ENCODE data around the gene JAKMIP1.

JAKMIP1 gene

GRCh38 chr4:6095023-6095752, 105.2 kb downstream of the JAKMIP1 start:
- DNase-seq (ENCODE audit: low spot score): no peak

DNA sequence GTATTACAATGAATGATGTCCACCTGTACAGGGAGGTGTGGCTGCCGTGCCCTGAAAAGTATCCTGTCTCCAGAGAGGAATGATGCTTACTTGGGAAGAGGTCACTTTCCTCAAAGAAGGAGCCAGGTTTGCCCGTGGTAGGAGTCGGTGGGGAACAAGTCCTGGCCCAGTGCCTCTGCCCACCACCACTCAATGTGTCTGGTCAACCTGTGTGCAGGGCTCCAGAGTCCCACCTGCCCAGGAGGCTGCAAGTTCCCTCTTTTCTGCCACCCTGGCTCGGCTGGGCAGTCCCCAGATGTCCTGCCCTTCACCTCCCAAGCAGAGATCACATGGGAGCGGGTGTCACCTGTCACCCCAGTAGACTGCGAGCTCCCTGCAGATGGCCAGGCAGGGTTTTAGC, 106.7 kb downstream of the JAKMIP1 start:
- no peak for DNase-seq (ENCODE audit: low spot score)

DNA sequence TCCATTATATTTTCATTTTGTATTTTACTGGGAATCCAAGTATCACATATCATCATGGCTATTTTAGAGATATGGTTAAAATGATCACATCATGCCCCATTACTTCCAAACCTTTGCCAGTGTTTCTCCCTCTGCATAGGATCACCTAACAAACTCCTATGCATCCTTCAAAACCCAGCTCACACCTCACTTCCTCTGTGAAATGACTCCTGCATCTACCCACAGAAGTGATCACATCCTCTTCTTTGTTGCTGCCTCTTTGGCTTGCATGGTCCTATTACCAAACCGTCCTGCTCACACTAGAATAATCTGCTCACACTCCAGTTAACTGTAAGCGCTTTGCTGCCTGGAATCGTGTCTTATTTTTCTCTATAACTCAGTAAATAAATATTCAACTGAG, 107.4 kb downstream of the JAKMIP1 start:
- no peak for DNase-seq (ENCODE audit: low spot score)

- DNase-seq (ENCODE audit: low spot score): no peak
Observed at GRCh38 chr4:6092131-6092530, 108.2 kb downstream of the JAKMIP1 start.

- no peak for DNase-seq (ENCODE audit: low spot score)
Observed at GRCh38 chr4:6090931-6091330, 109.4 kb downstream of the JAKMIP1 start.

GRCh38 chr4:6088950-6089349, 111.4 kb downstream of the JAKMIP1 start:
- DNase-seq (ENCODE audit: low spot score): no peak

DNA sequence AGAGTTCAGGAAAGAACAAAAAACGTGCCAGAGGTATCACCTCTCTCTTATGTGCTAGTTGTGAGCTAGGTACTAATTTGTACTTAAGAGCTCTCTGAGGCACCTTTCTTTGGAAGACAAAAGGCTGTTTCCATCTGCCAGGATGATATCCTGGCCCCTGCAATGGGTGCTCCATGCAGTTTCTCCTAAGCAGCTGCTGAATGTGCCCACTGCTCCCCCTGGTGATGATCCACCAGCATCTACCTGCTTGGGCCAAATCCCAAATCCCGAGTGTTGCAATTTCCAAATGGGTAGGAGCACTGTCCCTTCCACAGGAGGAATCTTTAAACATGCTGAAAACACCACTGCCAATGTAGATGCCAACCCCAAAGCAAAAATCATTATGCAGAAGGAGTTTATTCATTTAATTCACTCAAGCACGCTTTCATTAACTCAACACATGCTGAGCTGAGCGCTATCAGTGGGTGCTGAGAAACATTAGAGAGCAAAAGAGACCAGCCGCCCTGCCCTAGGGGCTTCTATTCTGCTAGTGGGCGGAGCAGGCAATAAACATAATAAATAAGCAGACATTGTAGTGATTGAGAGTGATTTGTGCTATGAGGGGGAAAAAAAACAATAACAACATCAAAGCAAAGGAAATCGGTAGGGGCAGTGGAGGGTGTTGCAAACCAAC, 112.5 kb downstream of the JAKMIP1 start:
- DNase-seq (ENCODE audit: low spot score): no peak

DNA sequence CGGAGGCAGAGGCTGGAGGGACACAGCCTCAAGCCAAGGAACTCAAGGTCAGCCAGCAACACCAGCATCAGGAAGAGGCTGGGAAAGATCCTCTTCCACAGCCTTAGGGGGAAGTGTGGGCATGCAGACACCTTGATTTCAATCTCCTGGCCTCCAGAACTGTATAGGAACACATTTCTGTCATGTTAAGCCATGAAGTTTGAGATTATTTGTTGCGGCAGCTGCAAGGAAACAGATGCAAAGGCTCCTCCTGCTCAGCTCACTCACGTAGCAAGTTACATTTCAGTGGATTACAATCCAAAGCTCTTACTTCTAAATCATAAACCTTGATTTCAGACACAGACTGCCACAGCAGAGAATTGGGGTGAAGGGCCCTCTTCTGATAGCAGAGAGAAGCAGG, 113.5 kb downstream of the JAKMIP1 start:
- DNase-seq (ENCODE audit: low spot score): no peak

DNA sequence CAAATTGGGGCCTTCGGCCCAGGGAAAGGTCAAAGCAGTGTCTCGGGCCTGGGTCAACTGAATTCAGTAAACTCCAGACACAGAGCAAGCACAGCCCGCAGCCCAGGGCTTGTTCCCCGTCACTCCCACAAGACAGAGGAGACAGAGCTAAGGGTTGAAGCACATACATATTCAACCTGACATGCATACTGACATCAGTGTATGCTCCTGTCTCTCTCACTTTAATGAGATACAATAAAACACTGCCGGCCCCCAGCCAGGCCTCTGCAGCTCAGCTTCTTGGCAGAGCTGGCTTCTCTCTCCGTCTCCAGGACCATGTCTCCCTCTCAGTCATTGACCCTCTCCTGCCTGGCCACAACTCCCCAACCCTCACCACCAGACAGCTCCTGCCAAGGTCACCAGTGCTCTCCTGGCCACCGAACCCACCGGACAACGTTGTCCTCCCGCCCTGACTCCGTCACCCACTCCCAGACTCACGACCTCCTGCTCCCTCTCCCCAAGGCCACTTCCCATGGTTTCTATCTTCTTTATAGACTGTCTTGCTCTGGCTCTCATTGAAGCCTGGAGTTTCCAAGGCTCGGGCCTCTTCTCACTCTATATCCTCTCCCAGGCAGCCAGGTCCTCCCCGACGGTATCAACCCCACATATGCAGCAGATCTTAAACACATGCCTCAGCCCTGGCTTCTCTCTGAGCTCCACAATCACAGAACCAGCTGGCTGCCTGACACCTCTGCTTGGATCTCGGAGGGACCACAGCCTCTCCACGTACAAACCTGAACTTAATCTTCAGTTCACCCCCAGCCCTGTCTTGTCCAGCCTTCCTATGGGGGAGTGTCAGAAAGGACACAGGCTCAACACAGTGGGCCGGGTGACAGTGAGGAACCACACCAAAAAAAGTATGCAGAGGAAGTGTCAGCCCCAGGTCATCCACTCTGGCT, 114.4 kb downstream of the JAKMIP1 start:
- no peak for DNase-seq (ENCODE audit: low spot score)

- no peak for DNase-seq (ENCODE audit: low spot score)
Observed at GRCh38 chr4:6085028-6085690, 115.2 kb downstream of the JAKMIP1 start.

DNA sequence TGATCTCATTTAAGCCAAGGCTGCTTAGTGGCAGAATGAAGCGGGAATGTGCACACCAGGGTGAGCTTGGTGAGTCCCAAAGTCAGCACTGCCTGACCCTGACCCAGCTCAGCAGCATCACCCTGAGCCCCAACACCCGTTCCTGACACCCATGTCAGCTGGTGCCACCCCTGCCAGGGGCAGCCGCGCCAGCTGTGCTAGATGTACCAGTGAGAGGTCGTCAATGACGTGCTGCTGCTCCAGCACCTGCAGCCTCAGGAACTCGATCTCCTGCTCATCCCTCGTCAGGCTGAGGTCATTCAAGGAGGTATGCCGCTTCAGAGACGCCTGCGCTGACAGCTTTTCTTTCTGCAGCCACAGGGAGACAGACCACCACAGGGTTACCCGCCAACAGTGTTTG, 120.4 kb downstream of the JAKMIP1 start:
- DNase-seq (ENCODE audit: low spot score): no peak

DNA sequence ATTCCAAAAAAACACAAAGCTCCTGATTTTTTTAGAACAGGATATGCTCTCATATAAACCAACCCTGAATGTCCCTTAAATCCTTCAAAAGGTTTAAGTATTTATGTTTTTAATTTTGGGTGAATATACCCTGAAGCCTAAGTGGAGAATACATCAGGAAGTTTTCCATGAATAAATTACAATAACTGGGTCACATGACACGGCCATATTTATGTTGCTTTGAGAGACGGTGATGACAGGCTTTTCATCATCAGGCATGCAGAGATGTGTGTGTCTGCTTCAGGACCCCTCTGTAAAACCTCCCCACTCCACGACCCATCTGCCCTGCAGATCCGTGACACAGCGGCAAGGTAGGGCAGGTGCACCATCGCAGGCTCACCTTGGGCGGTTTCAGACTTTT, 121.8 kb downstream of the JAKMIP1 start:
- DNase-seq (ENCODE audit: low spot score): no peak

DNA sequence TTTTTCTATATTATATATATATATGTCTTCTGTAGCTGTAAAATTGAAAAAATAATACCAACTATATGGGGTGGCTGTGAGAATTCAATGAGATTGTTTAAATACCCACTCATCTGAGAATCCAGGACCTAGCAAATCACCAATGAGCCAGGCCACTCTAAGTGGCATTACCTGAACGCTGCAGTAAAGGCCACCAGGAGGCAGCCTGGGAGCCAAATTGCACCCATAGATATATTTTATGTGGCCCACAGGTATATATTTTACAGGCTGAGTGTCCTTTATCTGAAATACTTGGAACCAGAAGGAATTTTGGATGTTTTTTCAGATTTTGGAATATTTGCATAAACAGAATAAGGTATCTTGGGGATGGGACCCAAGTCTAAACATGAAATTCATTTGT, 124.0 kb downstream of the JAKMIP1 start:
- no peak for DNase-seq (ENCODE audit: low spot score)

DNA sequence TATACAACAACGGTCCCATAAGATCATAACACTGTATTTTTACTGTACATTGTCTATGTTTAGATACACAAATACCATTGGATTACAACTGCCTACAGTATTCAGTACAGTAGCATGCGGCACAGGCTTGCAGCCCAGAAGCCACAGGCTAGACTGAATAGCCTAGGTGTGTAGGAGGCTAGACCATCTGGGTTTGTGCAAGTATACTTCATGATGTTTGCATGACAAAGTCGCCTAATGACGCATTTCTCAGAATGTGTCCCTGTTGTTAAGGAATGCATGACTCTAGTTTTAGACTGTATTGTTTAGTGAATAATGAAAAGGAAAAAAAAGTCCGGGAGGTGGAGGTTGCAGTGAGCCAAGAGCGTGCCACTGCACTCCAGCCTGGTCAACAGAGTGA, 125.6 kb downstream of the JAKMIP1 start:
- no peak for DNase-seq (ENCODE audit: low spot score)

- DNase-seq (ENCODE audit: low spot score): no peak
Observed at GRCh38 chr4:6071959-6072720, 128.2 kb downstream of the JAKMIP1 start.

- DNase-seq (ENCODE audit: low spot score): no peak
Observed at GRCh38 chr4:6071191-6071958, 129.0 kb downstream of the JAKMIP1 start.

- no peak for DNase-seq (ENCODE audit: low spot score)
Observed at GRCh38 chr4:6069845-6070709, 130.3 kb downstream of the JAKMIP1 start.

- DNase-seq (ENCODE audit: low spot score): no peak
Observed at GRCh38 chr4:6068986-6069385, 131.4 kb downstream of the JAKMIP1 start.

DNA sequence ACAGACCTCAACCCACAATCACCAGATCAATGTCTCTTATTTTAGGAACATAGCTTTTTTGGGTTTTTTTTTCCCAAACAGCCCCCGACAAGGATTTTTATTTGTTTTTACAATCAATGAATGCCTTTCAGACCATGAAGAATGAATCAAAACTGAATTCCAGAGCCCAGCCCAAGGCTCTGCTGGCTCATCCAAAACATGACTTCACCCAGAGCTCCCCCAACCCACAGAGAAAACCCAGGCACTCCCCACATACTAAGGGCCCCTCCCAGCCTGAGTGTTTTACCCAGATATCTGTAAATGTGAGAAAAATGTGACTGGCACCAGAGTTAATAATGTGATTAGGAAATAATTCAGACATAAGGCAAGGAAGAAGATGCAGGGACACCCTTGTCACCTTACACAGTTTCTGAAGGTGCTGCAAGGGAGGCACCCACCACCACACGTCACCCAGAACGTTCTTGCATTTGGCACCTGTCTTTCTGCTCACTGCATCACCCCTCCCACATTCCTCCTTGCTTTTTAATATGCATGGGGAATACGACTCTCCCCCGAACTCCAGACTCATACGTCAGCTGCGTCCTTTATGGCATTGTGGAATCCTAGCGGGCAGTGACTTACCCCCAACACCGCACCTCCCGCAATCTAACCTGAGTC, 134.3 kb downstream of the JAKMIP1 start:
- no peak for DNase-seq (ENCODE audit: low spot score)
